Neural crest cell (in vitro differentiated cells): ENCODE results near the gene STARD3NL. TPM values are rescaled to one million over a fixed set of nuclear protein-coding genes. Genes with fewer than 3 reads are reported as not detected.
"Not testable (repeated sequence)": the region's sequence is repeated elsewhere in the genome, so short reads cannot be mapped to it uniquely, and the experiment has no call there.

Experiments used
- DNase-seq: peaks from one replicate; pipeline ENCODE4 v3.0.0; 2021; ENCODE audit warnings: low read depth, mixed read lengths, low spot score
- H3K27ac Mint-ChIP-seq: one replicate; pipeline ENCODE4 v1.8.0; 2021; ENCODE audit warnings: mild to moderate bottlenecking, mixed read lengths; ENCODE audit not compliant: unreplicated experiment
- H3K27me3 Mint-ChIP-seq: 2 replicates; pipeline ENCODE4 v1.8.0; 2021; ENCODE audit warnings: low read depth, mild to moderate bottlenecking, mixed read lengths
- H3K36me3 Mint-ChIP-seq: 2 replicates; pipeline ENCODE4 v1.8.0; 2021; ENCODE audit warnings: low read depth, mild to moderate bottlenecking, mixed read lengths
- H3K4me1 Mint-ChIP-seq: 2 replicates; pipeline ENCODE4 v1.8.0; 2021; ENCODE audit warnings: mixed read lengths
- H3K4me3 Mint-ChIP-seq: one replicate; pipeline ENCODE4 v1.8.0; 2021; ENCODE audit warnings: mild to moderate bottlenecking, mixed read lengths
- H3K9me3 Mint-ChIP-seq: 2 replicates; pipeline ENCODE4 v1.8.0; 2021; ENCODE audit warnings: mixed read lengths
- CTCF ChIP-seq: fragments of 200-600 bp; sonication (generic); conservative IDR thresholded peaks from 2 replicates; pipeline ENCODE4 v1.5.0; 2021; ENCODE audit warnings: antibody characterized with exemption, mild to moderate bottlenecking
- total RNA-seq: library from RNA; stranded (reverse); gene quantifications from 2 replicates; pipeline ENCODE4 v1.2.1, GENCODE V29; 2021

The STARD3NL gene
- total RNA-seq, 1 donor from 2014 or later = 62.4 TPM

GRCh38 chr7:38235606-38236005, 57.6 kb downstream of the STARD3NL start:
- TF ChIP-seq CTCF = no peak
- no peaks in the 10 kb centered on the region for H3K27me3 Mint-ChIP-seq
- no peaks in the 10 kb centered on the region for H3K4me1 Mint-ChIP-seq
- H3K27ac Mint-ChIP-seq = peak overlapping the region; percentile 81
- H3K36me3 Mint-ChIP-seq = peaks cover 8% of the 10 kb centered on the region
- no peak overlapping the region for H3K4me3 Mint-ChIP-seq
- no peaks in the 10 kb centered on the region for H3K9me3 Mint-ChIP-seq
- DNase-seq = no peak

GRCh38 chr7:38239129-38239528, 61.1 kb downstream of the STARD3NL start:
- not testable (repeated sequence) for H3K9me3 Mint-ChIP-seq, H3K27ac Mint-ChIP-seq, DNase-seq, H3K36me3 Mint-ChIP-seq, H3K4me3 Mint-ChIP-seq, H3K27me3 Mint-ChIP-seq, H3K4me1 Mint-ChIP-seq

- Mint-ChIP-seq H3K4me3 (no peak overlapping the region), H3K27ac (no peak overlapping the region), H3K36me3 (no peaks in the 10 kb centered on the region), H3K9me3 (no peaks in the 10 kb centered on the region), H3K27me3 (no peaks in the 10 kb centered on the region), H3K4me1 (no peaks in the 10 kb centered on the region)
- no peak for DNase-seq
- TF ChIP-seq CTCF = no peak
Observed at GRCh38 chr7:38241071-38241470, 63.0 kb downstream of the STARD3NL start.

- Mint-ChIP-seq H3K36me3 (no peaks in the 10 kb centered on the region), H3K4me1 (no peaks in the 10 kb centered on the region), H3K27me3 (no peaks in the 10 kb centered on the region), H3K4me3 (no peak overlapping the region), H3K27ac (no peak overlapping the region), H3K9me3 (no peaks in the 10 kb centered on the region)
- TF ChIP-seq CTCF = no peak
- no peak for DNase-seq
Observed at GRCh38 chr7:38242814-38243213, 64.8 kb downstream of the STARD3NL start.

GRCh38 chr7:38243345-38243744, 65.3 kb downstream of the STARD3NL start:
- DNase-seq, H3K4me1 Mint-ChIP-seq, H3K36me3 Mint-ChIP-seq, H3K9me3 Mint-ChIP-seq, H3K27ac Mint-ChIP-seq, H3K4me3 Mint-ChIP-seq, H3K27me3 Mint-ChIP-seq: not testable (repeated sequence)

GRCh38 chr7:38244516-38244915, 66.5 kb downstream of the STARD3NL start:
- no peak for DNase-seq
- H3K9me3 Mint-ChIP-seq = no peaks in the 10 kb centered on the region
- TF ChIP-seq CTCF = no peak
- no peaks in the 10 kb centered on the region for H3K36me3 Mint-ChIP-seq
- H3K27ac Mint-ChIP-seq = no peak overlapping the region
- no peaks in the 10 kb centered on the region for H3K4me1 Mint-ChIP-seq
- H3K4me3 Mint-ChIP-seq = no peak overlapping the region
- no peaks in the 10 kb centered on the region for H3K27me3 Mint-ChIP-seq

- TF ChIP-seq CTCF = no peak
- Mint-ChIP-seq H3K27me3 (no peaks in the 10 kb centered on the region), H3K4me1 (no peaks in the 10 kb centered on the region), H3K27ac (no peak overlapping the region), H3K4me3 (no peak overlapping the region), H3K36me3 (no peaks in the 10 kb centered on the region), H3K9me3 (no peaks in the 10 kb centered on the region)
- DNase-seq = no peak
Observed at GRCh38 chr7:38245409-38245977, 67.4 kb downstream of the STARD3NL start.
